Measurements from ENCODE around the gene ACOT4.
A peak's percentile ranks its signal among the peaks of the same experiment; 100 is the strongest.

The ACOT4 gene

DNA sequence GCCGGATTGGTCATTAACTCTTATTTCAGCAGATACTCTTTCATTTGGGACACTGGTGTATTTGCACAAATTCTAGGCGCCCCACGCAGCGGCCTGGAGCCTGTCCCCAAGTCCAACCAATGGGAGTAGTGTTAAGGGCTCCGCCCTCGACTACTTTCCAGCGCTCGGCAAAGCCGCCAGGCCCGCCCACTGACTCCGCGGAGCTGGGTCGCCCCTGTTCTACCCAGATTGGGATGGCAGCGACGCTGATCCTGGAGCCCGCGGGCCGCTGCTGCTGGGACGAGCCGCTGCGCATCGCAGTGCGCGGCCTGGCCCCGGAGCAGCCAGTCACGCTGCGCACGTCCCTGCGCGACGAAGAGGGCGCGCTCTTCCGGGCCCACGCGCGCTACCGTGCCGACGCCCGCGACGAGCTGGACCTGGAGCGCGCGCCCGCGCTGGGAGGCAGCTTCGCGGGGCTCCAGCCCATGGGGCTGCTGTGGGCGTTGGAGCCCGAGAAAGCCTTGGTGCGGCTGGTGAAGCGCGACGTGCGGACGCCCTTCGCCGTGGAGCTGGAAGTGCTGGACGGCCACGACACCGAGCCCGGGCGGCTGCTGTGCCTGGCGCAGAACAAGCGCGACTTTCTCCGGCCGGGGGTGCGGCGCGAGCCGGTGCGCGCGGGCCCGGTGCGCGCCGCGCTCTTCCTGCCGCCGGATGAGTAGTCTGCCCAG, 20.8 kb downstream of the ACOT4 start, which contains the start of gene ACOT6:
ACOT6 (plus strand) TSS at position 179 of the 707 bp plus-strand sequence; CDS start at position 234, 55 bp downstream.
- TF ChIP-seq, protein P1, sequence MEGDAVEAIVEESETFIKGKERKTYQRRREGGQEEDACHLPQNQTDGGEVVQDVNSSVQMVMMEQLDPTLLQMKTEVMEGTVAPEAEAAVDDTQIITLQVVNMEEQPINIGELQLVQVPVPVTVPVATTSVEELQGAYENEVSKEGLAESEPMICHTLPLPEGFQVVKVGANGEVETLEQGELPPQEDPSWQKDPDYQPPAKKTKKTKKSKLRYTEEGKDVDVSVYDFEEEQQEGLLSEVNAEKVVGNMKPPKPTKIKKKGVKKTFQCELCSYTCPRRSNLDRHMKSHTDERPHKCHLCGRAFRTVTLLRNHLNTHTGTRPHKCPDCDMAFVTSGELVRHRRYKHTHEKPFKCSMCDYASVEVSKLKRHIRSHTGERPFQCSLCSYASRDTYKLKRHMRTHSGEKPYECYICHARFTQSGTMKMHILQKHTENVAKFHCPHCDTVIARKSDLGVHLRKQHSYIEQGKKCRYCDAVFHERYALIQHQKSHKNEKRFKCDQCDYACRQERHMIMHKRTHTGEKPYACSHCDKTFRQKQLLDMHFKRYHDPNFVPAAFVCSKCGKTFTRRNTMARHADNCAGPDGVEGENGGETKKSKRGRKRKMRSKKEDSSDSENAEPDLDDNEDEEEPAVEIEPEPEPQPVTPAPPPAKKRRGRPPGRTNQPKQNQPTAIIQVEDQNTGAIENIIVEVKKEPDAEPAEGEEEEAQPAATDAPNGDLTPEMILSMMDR (IDR thresholded peaks at IDR 0.05; ENCODE audit: low read depth, low read length): no peak
- peak within 1 kb of the TSS; percentile 65 for H3K4me3 ChIP-seq (ENCODE audit: low read depth, low read length)

DNA sequence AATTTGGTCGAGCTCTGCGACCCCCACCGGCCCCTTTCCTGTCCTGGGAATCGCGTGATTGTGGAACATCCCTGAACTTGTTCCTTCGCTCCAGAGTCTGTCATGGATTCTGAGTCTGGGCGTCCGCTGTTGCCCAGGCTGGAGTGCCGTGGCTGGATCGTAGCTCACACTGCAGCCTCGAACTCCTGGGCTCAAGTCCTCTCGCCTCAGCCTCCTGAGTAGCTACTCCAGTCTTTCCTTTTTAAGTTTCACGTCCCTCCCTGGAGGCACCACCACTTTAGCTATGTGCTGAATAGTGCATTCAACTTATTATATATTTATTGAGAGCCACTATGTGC, 21.3 kb downstream of the ACOT4 start:
- peak overlapping the region; percentile 65 for H3K4me3 ChIP-seq (ENCODE audit: low read depth, low read length)
- TF ChIP-seq, protein P1 (IDR thresholded peaks at IDR 0.05; ENCODE audit: low read depth, low read length): no peak

DNA sequence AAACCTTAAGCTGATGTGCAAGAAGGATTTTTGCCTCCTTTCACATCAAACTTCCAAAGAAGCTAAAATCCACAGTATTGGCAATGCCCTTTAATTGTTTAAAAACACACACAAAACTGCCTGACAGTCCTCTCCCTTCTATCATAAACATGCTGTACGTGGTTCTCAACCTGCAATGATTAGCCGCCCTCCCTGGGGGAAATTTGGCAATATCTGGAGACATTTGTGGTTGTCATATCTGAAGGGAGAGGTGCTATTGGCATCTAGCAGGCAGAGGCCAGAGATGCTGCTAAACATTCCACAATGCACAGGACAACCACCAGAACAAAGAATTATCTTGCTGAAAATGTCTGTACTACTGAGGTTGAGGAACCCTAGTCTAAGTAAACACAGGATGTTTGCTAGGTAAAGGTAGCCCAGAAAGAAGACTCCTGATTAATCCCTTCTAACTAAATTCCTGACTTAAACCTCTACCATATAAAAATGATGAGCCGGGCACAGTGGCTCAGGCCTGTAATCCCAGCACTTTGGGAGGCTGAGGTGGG, 21.8 kb downstream of the ACOT4 start:
- TF ChIP-seq, protein P1 (IDR thresholded peaks at IDR 0.05; ENCODE audit: low read depth, low read length): no peak
- peak overlapping the region; percentile 65 for H3K4me3 ChIP-seq (ENCODE audit: low read depth, low read length)

DNA sequence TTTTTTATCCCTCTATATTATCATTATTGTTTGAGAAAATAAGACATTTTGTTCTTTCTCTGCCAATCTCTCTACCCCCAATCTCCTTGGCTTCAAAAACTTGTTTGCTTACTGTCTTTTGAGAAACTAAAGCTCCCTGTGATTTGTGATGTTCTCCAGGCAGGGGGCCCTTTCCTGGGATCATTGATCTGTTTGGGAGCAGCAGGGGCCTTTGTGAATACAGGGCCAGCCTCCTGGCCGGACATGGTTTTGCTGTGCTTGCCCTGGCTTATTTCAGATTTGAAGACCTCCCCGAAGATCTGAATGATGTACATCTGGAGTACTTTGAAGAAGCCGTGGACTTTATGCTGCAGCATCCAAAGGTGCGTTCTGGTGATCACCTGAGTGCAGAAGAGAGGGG, 25.2 kb downstream of the ACOT4 start:
- TF ChIP-seq, protein P1 (IDR thresholded peaks at IDR 0.05; ENCODE audit: low read depth, low read length): no peak

DNA sequence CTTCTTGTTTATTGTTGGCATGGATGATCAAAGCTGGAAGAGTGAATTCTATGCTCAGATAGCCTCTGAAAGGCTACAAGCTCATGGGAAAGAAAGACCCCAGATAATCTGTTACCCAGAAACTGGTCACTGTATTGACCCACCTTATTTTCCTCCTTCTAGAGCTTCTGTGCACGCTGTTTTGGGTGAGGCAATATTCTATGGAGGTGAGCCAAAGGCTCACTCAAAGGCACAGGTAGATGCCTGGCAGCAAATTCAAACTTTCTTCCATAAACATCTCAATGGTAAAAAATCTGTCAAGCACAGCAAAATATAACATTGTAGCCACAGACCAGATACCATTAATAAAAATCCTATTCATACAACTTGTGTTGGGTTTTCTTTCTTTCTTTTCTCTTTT, 27.9 kb downstream of the ACOT4 start:
- TF ChIP-seq, protein P1 (IDR thresholded peaks at IDR 0.05; ENCODE audit: low read depth, low read length): no peak
- H3K4me3 ChIP-seq (ENCODE audit: low read depth, low read length): no peak overlapping the region

More for the DNA sequence above, 25.2 kb downstream of the ACOT4 start:
- no peak overlapping the region for H3K4me3 ChIP-seq (ENCODE audit: low read depth, low read length)

DNA sequence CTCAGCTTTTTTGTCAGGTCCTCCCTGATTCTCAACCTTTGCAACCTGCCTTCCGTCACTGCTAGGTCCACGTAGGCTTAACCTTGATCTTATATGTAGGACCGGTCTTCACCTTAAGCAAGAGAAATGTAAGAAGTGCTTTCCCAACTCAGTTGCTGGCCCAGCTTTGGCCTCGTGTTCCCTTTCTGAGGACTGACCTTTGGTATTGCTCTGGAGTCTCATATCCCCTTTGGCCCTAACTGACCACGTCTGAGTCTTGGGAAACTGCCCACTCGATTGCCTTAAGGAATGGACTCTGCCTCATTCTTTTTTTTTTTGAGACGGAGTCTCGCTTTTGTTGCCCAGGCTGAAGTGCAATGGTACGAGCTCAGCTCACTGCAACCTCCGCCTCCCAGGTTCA, 28.6 kb downstream of the ACOT4 start:
- TF ChIP-seq, protein P1 (IDR thresholded peaks at IDR 0.05; ENCODE audit: low read depth, low read length): no peak
- H3K4me3 ChIP-seq (ENCODE audit: low read depth, low read length): no peak overlapping the region

DNA sequence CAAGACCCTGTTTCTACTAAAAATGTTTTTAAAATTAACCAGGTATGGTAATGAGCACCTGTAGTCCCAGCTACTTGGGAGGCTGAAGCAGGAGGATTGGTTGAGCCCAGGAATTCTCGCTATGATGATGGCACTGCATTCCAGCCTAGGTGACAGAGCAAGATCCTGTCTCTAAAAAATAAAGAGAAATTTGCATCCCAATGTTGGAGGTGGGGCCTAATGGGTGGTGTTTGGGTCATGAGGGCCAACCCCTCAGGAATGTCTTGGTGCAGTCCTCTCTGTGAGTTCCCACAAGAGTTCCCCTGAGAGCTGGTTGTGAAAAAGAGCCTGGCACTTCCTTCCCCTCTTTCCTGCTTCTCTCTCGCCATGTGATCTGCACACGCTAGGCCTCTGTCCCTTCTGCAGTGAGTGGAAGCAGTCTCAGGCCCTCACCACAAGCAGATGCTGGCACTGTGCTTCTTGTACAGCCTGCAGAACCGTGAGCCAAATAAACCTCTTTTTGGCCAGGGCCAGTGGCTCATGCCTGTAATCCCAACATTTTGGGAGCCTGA, 31.9 kb downstream of the ACOT4 start:
- TF ChIP-seq, protein P1 (IDR thresholded peaks at IDR 0.05; ENCODE audit: low read depth, low read length): no peak
- no peak overlapping the region for H3K4me3 ChIP-seq (ENCODE audit: low read depth, low read length)

All from WI38 (cell line).